GM19455 (cell line): ENCODE results near the gene POLR1H.

ENCODE experiments used
- ATAC-seq: cut with Tn5 transposase; IDR thresholded peaks from one replicate; pipeline ENCODE4 v1.9.1; 2021; ENCODE audit not compliant: unreplicated experiment

The POLR1H gene

DNA sequence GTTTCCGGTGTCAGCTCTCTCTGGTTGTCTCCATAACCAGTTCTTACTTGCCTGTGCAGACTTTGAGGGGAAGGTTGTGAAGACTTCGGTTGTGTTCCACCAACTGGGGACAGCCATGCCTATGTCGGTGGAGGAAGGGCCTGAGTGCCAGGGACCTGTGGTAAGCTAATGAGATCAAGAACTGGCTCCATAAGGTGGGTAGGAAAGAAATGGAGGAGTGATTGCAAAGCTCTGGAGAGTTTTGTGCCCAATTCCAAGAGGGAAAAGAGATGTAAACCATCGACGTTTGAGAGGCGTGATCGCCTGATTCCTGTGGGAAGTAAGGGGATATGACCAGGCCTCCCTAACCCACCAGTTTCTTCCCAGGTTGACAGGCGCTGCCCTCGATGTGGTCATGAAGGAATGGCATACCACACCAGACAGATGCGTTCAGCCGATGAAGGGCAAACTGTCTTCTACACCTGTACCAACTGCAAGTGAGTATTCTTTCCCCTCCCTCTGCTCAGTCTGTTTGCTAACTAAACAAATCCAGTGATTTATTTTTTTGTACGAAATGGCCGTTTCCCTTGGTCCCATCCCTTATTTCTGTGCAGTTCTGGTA, 893 bp downstream of the POLR1H start:
- peak; percentile 10 for ATAC-seq

DNA sequence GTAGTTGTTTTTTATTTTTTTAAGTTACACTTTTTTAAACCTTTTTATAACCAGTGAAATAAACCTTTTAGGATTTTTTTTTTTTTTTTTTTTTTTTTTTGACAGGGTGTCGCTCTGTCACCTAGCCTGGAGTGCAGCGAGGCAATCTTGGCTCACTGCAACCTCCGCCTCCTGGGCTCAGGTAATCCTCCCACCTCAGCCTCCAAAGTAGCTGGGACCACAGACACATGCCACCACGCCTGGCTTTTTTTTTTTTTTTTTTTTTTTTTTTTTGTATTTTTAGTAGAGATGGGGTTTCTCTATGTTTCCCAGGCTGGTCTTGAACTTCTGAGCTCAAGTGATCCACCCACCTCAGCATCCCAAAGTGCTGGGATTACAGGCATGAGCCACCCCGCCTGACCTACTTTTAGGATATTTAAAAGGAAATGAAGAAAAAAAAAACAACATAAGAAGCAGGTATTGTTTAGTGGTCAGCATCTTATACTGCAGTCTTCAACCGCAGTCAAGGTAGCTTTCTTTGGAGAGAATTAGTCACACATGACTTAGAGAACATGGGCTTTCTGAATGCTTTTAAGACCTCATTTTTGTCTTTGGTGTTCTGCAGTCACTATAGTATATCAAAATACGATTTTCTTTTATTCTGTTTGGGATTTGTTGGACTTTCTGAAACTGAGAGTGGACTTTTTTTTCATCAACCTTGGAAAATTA, 1.6 kb downstream of the POLR1H start:
- ATAC-seq, result no peak

DNA sequence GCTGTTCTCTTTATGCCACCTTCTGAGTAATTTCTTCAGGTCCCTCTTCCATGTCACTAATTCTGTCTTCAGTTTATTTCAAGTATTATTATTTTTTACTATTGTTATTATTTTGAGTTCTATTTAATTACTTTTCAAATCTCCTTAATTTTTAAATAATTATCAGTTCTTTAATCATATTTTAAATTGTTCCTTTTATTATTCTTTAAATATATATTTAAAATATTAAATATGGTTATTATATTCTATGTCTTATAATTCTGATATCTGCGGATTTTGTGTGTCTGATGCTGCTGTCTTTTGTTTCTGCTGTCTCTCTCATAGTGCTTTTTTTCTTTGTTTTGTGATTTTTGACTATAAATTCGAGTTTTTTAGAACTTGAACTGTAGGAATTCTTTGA, 2.2 kb downstream of the POLR1H start:
- ATAC-seq, result no peak

DNA sequence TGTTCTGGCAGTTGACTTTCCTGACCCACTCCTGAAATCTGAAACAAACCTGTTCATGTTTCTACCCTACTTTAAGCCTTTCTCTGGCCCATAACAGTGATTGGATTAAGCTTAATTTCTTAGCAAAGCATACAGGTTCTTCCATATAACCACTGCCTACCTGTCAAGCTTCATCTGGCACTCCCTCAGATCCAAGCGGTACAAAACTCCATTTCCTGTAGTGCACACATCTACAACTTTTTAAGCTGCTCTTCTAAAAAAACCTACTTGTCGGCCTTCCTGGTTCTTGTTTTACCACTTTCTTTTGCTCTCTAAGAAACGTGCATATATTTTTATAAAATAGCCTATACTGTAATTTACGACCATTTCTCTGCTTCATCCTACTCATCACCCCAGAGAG, 5.0 kb downstream of the POLR1H start:
- no peak for ATAC-seq

DNA sequence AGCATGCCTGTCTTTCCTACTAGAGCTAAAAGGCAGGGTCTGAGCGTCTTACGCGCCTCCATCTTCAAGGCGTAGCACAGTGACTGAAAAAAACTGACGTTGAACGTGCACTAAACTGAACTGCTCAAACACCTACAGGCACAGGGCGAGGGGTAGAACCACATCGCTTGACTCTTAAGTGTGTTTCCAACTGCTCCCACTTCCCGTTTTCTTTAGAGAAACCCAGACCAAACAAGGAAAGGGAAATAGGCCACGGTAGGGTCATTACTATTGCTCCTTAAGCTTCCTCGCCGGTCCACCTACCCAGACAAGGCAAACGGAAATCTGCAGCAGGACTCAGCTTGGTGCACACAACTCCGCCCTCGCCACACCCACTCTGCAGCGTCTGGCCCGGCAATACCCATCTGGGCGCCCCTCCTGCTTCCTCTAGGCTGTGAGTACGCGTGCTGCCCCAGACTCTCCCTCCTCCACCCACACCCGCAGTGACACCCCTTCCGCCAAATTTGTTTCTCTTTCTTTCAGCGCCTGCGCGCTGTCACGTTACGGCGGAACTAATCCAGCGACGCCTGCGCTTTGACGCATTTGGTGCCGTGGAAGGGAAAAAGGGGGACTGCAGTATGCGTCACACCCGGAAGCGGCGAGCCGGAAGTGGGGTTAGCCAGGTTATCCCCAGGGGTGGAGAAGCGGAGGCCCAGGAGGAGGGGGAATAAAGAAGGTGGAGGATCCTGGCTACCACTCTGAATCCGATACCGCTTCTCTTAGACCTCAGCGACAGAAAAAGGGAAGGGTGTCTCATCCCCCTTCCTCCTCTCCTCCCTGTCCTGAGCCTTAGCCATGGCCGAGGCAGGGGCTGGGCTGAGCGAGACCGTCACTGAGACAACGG, 5.8 kb downstream of the POLR1H start, which contains the start of gene PPP1R11:
Gene PPP1R11 (plus strand): TSS at position 622 of the 883 bp plus-strand sequence. CDS start 213 bp downstream, at position 835.
- ATAC-seq, result peak; percentile 96

DNA sequence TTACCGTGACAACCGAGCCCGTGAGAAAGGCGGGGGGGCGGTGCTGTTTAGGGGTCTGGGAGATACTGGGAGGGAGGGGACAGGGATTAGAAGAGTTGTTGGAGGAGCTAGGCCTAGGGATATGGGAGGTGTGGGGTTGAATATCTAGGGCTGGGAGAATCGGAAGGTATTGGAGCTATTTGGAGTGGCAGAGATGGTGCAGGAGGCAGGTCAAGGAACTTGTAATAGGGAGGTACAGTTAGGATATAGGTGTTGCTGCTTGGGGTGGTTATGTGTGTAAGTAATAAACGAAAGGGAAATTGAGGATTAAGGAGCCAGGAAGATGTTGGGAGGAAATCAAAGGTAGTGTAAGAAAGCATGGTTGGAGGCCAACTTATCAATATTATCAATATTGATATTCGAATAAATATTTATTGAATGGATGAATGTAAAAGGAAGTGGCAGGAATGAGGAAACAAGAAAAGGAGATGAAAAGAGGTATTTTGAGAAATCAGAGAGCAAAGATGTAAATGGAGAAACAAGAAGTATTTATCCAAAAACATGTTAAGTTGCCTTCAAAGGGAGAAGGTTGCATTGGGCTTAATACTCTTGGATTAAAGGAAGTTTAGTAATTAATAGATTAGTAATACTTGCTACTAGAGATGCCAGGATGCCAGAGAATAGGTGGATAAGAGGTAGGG, 6.5 kb downstream of the POLR1H start:
- no peak for ATAC-seq

DNA sequence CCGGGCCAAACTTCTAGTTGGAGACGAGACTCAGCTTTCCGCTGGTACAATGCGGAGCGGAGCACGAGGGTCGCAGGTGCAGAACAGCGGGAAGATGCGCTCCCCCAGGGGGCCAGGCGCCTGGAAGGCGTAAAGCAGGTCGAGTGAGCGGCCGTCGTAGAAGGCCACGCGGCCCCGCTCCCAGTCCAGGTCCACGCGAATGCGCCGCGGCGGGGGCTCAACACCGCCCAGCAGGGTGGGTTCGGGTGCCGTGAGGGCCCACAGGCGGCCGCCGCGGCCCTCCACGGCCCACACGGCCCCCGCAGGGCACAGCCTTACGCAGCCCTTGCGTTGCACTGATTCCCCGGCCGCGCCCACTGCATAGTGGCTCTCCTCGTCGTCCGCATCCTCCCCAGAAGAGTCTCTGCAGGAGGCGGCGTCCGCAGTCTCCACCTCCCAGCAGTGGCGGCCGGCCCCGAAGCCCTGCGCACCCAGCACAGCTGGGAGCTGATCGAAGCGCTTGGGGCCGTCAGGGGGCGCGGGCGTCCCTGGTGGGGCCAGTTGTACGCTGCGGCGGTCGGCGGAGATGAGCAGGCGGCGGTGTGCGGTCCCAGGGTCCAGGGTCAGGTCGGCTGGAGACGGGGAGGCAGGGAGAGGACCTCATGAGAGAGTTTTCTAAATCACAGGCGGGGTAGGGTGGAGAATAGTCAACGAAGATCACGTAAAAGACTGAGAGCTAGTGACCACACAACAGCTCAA, 10.2 kb downstream of the POLR1H start:
- no peak for ATAC-seq

DNA sequence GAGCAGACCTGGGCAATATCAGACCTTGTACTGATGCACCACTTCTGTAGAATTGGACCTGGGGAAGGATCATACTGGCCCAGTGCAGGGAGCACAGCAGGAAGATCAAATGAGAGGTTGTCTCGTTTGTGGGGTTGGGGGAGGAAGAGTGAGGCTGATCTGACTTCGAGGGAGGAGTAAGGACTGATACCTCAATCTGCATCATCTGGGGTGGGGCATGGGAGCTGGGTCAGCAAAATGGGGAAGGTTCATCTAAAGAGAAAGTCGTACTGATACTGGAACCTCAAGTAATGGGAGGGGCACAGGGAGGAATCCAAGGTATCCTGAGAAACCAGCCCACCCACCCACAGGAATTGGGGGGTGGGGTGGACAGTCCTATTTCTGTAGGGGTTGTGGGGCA, 10.8 kb downstream of the POLR1H start:
- no peak for ATAC-seq

DNA sequence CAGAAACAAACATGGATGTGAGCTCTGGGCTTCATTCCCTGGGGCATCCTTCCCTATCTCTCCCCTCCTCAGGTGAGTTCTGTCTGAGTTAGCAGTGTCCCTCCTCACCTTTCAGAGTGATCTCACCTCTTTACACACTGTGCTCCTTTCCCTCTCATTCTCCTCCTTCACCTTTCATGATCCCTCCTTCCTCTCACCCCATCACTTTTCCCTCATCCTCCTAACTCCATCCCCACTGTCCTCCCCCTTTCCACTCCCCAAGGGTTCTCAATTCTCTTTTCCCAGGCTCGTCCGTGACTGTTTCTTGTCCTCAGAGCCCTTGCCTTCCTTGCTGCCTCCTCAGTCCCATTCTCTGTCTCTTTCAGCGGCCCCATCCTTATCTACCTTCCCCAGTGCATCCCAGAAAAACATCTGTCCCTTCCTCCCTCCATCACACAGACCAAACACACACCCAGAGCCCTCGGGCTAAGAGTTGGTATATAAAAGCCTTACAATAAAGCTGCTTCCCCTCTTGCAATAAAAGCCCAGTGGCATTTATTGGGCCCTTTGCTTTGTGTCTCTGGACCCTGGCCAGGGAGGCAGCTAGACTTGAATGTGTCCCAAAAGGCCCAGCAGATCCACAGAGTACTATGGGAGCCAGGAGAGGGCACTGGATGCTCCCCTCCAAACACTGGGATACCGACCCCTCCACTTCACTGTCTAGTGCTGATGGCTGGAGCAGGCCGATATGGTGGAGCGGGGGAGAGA, 12.6 kb downstream of the POLR1H start:
- ATAC-seq, result no peak

DNA sequence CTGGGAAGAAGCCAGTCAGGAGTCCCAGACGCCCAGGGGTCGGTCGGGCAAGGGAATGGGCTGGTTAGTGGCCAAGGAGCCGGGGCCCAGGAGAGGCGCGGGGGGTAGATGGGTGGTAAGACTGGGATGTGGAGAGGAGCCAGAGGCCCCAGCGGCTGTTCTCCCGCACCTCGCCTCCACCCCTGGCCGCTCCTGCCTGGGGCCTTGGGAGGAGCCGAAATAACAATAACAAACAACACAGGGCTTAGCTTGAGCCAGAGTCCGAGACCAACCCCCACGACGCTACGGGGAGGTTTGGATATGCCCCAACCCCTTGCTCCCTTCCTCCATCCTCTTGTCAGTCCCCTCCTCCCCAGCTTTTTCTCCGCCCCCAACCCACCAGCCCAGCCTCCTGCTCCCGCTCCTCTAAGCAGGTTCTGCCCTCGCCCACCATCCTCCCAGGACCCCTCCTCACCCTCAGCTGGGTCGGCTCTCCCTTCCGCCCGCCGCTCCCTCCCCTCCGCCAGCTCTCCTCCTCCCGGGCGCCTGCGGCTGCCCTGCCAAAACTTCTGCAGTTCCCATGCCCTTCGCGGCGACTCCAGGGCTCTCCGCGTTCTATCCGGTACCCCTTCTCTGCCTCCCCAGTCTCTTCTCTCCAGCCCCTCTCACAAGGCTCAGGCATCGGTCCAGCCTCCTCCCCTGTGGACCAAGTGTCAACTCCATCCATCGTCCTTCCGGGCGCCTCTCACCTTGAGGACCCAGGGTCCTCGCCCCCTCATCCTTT, 13.4 kb downstream of the POLR1H start:
- no peak for ATAC-seq

DNA sequence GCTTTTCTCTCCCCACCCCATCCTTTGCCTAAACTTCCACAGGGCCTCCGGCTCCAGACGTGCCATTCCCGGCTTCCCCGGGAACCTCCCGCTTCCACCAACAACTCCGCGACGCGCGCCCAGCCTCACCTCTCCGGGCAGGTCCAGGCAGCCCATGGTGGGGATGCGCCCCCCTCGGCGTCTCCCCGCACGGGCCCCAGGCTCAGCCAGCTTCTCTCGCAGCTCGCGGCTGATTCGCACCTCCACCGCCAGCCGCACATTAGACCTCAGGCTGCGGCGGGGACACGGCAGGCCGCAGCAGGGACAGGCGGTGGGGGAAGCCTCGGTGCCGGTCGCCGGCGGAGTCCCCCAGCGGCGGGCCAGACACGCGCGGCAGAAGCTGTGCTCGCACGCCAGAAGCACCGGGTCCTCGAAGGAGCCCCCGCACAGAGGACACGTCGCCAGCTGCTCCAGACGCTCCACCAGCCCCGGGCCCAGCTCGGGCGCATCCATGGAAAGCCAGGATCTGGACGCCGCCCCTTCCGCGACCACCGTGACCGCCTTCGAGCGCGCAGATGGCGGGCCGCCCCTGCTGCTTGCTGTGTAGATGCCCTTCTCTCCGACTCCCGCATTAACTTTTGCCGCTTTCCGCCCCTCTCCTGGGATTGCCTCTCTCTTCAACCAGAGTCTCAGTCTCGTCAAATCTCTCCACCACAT, 14.2 kb downstream of the POLR1H start, which contains the start of gene RNF39:
Gene RNF39 (minus strand): TSS at position 676 of the 696 bp plus-strand sequence. CDS start 184 bp downstream, at position 492.
- no peak for ATAC-seq

DNA sequence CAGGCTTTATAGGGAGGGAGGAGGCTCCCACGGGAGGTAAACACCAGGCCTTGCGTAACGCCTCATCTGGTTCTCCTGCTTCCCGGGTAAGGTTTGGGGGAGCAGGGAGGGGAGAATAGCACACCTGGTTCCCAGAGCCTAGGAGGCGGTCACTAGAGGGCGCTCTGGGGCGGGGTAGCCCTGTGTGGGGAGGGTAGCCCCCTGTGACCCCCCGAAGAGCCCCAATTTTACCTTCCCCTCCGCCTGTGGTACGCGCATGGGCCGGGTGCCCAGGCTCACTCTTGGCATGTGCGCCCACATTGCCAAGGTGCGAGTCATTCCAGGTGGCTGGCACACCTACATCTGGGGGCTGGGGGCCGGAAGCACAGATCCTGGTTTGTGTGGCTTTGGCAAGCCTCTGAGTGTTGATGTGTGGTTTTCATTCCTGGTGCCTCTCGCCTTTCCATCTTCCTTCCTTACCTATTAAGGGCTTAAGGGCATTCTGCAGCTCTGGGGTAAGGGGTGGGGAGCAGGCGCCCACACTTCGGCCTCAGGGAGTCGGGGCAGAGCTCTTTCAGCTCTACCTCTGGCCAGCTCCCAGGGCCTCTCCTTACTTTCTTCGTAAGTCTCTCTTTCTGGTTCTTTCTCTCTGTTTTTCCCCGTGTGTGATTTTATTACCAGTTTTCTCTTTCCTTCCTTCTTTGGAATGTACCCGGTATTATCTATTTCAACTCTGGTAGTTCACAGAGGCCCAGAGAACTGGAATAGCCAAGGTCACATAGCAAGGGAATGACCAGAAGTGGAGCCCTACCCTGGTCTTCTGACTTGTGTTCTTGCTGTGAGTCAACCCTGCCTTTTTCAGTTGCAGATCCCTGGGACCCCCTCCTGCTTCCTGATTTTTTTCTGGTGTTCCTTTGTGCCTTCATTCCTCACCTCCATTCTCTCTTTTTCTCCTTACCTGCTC, 15.0 kb downstream of the POLR1H start:
- no peak for ATAC-seq

DNA sequence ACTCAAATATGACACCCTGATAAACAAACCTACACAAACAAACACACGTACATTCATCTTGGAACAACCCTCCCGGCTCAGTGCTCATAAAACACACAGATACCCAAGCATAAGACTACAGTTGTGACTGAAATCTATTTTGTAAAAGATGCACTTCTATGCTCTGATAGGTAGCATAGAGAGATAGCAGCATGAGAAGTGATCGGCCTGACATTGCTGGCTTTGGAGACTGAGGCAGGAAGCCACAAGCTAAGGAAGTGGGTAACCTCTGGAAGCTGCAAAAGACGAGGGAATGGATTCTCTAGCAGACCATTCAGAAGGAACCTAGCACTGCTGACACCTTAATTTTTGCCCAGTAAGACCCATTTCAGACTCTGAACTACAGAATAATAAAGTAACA, 16.2 kb downstream of the POLR1H start:
- no peak for ATAC-seq

DNA sequence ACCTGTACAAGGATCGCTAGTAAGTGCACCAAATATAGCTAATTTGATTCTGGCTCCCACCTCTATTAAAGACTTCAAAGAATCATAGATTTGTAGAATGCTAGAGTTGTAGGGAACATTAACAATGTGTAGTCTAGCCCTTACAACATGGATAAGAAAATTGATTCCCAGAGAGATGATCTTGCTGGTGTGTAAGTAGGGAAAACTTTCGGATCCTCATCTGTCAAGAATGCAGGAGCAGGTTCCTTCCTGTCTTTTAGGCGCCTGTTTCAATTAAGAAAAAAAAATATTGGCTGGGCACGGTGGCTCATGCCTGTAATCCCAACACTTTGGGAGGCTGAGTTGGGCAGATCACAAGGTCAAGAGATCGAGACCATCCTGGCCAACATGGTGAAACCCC, 26.8 kb downstream of the POLR1H start:
- no peak for ATAC-seq

DNA sequence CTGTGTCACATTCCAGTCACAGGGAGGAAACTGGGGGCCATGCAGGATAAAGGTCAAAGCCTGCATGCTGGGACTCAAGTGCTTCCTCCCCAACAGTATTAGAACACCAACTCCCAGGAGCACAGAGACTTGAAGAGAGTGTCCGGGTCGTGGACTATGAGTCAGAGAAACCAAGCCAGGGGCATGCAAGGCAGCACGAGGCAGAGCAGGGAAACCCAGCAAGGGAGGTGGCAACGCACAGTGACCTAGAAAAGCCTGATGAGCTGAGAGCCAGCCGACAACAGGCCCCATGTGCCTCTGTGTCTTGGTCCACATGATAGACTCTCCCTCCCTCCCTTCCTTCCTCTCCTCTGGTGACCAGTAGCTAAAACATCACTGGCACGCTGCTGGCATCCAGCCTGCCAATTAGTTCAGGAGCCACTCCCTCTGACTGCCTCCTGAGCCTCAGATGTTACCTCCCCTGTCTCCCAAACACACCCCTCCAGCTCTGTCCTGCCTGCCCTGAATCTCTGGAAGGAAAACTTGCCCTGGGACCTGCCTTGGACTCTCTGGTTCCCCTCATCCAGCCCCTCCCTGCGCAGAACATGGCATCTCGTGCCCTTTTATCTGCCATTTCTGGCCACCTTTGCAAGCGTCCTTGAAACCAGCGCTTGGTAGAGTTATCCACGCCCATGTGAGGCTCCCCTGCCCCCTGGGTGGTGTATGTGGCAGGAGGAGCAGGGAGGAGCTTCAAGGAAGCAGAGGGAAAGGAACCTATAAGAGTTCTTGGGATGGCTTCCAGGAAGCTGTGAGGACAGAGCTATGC, 30.7 kb downstream of the POLR1H start:
- no peak for ATAC-seq

DNA sequence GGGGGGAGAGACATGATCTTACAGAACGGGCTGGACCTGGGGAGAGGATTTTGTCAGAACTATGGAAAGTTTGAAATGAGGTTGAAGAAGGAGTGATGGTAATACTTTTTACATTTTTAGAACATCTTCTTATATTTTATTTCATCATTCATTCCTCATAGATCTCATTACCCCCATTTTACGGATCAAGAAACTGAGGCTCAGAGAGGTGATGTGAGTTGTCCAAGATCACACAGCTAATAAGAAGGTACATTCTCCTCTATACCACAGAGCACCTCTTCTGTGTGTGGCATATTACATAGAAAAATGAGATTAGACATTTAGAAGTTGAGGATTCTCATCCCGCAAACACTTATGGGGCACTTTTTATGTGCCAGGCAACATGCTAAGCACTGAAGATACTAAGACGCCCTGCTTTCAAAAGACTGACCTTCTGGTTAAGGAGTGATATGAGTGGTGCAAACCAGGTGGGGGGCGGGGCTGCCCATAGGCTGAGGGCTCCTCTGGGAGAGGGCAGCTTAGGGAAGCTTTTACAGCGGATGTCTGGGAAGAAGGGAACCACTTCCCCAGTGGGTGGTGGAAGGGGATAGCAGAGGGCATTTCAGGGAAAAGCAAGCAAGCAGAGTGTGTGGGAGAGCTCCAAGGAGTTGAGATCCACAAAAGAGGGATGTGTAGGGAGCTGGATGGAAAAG, 31.9 kb downstream of the POLR1H start:
- ATAC-seq, result no peak
